ENCODE measurements around the gene CDYL.

- TF ChIP-seq CTCF (IDR thresholded peaks at IDR 0.05) (no peak), EP300 (IDR thresholded peaks at IDR 0.05) (no peak), POLR2A (IDR thresholded peaks at IDR 0.05; ENCODE audit: low read depth) (no peak)
Measured at GRCh38 chr6:4962905-4963304, 186.7 kb downstream of the CDYL start.
